GM12872 (cell line): ENCODE results near the gene COL4A4.

Experiments
- CTCF ChIP-seq: IDR thresholded peaks from 3 replicates; pipeline ENCODE4 v1.5.1; 2011; ENCODE audit warnings: low read depth, mild to moderate bottlenecking, low read length, moderate library complexity; ENCODE audit not compliant: insufficient read depth

Gene COL4A4

DNA sequence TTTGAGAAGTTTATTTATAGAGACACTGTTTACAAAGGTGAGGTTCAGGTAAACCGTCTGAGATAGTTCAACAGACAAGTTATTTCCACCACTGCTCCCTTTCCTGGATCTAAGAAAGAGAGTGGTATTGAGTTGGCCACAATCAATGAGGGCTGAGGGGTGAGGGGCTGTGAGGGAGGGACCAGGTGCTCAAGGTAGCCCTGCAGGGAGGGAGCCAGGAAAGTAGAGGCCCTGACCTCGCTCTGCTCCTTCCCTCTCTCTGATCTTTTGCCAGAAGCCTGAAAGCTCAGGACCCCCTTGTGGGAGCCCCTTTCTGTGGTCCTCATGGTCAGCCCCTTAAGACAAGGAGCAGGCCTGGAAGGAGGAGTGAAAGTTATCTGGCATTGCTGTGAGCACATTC is 30.2 kb upstream of the COL4A4 start:
- no peak for TF ChIP-seq CTCF

- TF ChIP-seq CTCF = no peak
Measured at GRCh38 chr2:227192491-227192890, 28.5 kb upstream of the COL4A4 start.

GRCh38 chr2:227191367-227191766 is 27.4 kb upstream of the COL4A4 start:
- TF ChIP-seq CTCF = no peak

DNA sequence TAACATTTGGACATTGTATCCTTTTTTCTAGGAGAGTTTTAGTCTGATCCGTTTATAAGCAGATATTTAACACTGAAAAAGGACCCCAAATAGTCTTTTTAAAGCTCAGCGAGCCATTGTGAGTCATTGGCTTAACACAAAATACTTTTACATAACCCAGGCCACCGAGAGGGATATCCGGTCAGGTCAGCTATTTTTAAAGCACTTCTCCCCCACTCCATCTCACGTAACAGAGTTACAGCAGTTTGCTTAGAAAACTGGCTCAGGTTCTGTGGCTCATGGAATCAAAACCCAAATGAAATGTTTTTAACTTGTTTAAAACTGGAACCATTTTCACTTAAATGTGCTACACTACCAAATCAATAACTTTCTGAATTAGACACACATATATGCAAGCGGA is 24.3 kb upstream of the COL4A4 start:
- no peak for TF ChIP-seq CTCF

GRCh38 chr2:227186751-227187150 is 22.7 kb upstream of the COL4A4 start:
- no peak for TF ChIP-seq CTCF

GRCh38 chr2:227185615-227186232 is 21.7 kb upstream of the COL4A4 start:
- TF ChIP-seq CTCF = no peak

DNA sequence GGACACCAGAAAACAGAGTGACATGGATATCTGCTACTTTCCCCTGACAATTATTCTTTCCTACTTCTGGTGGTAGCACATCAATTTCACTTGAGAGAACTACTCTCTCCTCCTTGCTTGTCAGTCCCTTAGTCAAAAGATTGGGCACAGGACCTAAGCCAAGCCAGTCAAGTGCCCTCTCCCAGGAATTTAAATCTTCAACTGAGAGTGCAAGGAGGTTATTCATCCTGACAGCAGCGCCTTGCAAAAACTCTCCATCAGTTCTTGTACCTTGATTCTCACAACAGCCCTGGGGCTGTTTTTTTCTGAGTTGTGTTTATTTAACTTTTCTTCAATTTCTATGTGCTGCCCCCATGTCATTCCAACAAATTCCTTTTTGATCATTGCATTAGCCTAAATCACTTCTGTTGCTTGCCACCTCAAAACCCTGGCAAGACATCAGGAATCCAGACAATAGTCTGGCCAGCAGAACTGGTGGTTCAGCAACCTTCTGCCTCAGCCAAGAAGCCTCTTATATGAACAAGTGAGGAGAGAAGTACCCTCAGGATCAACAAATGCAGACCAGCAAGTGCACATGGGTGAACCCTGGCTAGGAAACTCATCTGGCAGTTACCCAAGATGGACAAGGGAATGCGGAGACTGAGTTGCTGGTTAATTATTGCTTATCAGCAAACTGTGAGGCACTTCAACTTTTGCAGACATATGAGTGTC is 19.8 kb upstream of the COL4A4 start:
- TF ChIP-seq CTCF = no peak
